ENCODE data around the gene CTAG1B.
"Not testable (repeated sequence)": the region's sequence is repeated elsewhere in the genome, so short reads cannot be mapped to it uniquely, and the experiment has no call there.

Gene CTAG1B

GRCh38 chrX:154584585-154585183, 34.4 kb downstream of the CTAG1B start, which contains the start of gene CTAG1A:
Gene CTAG1A (plus strand): TSS chrX:154585133. CDS start chrX:154585207, 74 bp downstream.
- not testable (repeated sequence) for DNase-seq (ENCODE audit: low spot score)

GRCh38 chrX:154582994-154583393, 36.1 kb downstream of the CTAG1B start:
- DNase-seq (ENCODE audit: low spot score), result not testable (repeated sequence)

DNA sequence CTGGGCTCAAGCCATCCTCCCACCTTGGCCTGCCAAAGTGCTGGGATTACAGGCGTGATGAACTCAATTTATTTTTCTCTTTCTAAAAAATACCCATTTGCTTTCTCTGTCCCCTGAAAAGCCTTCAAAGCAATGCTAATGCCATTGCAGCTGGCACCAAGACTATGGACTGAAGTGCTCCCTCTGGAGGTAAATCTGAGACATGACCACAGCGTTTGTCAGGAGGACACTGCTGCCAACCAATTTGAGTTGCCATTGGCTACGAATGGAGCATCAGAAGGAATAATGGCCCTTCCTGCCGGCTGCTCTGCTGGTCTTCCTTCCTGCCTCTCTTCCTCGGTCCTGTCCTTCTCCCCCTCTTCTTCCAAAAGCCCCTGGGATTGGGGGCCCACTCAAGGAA, 44.0 kb downstream of the CTAG1B start:
- not testable (repeated sequence) for DNase-seq (ENCODE audit: low spot score)

DNA sequence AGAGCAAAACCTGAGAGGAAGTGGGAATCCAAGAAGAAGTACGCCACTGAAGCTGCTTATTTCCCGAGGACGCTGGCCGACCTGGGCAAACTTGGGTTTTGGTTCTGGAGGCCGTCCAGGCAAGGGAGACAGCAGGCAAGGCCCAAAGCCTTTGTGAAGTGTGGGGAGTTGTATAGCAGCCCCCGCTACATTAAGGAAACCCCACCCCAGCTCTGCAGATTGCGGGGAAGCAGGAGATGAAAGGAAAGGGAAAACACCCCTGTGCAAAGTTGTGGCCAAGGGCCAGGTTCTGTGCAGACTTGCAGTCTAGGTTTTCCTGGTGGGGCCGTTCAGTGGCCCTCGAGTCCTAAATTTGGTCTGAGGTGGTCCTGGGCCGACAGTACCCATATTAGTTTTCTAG, 46.0 kb downstream of the CTAG1B start:
- DNase-seq (ENCODE audit: low spot score), result not testable (repeated sequence)

DNA sequence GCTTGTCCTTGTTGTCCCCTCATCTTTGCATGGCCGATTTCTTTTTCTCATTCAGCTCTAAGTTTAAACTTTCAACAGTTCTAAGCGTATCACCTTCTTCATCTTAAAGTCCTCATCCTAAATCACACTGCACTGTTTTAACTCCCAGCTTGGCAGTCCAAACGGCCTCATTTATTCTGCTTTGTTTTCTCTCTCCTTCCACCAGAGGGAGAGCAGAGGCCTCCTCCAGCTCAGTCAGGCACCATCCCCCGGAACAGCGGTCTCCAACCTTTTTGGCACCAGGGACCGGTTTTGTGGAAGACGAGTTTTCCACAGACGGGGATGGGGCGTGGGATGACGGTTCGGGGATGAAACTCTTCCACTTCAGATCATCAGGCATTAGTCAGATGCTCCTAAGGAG, 48.7 kb downstream of the CTAG1B start:
- not testable (repeated sequence) for DNase-seq (ENCODE audit: low spot score)
